Activated CD4-positive, alpha-beta T cell treated with anti-CD3 and anti-CD28 coated beads, Interleukin-2, amount 50 U/mL, for 1 hour (primary cell): Measurements from ENCODE around the gene SOAT2.
"Not testable (repeated sequence)": the region's sequence is repeated elsewhere in the genome, so short reads cannot be mapped to it uniquely, and the experiment has no call there.

Source experiments
- DNase-seq: peaks from one replicate; pipeline ENCODE4 v3.0.0-alpha.2; 2020

SOAT2 gene

GRCh38 chr12:53090105-53090504 is 13.2 kb upstream of the SOAT2 start:
- no peak for DNase-seq

- no peak for DNase-seq
Observed at GRCh38 chr12:53090554-53090953, 12.7 kb upstream of the SOAT2 start.

DNA sequence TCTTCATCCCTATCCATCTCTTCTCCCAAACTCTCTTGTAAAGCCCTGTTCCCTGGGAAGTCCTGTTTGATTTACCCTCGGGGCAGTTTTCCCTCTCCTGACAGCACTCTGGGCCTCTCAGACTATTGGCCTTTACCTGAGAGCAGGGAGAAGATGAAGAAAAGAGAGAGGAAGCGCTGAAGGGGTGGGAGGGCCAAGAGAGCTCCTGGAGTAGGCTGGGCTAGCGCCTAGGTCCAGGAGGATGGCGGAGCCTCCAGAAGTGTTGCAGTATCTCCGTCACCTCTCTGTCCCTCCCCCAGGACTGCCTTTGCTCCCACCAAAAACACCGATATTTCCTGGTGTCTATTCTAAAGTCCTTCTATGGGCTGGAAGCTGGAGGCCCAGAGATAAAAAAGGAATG is 11.5 kb upstream of the SOAT2 start:
- no peak for DNase-seq

- DNase-seq = no peak
Observed at GRCh38 chr12:53093777-53094393, 9.4 kb upstream of the SOAT2 start.

DNA sequence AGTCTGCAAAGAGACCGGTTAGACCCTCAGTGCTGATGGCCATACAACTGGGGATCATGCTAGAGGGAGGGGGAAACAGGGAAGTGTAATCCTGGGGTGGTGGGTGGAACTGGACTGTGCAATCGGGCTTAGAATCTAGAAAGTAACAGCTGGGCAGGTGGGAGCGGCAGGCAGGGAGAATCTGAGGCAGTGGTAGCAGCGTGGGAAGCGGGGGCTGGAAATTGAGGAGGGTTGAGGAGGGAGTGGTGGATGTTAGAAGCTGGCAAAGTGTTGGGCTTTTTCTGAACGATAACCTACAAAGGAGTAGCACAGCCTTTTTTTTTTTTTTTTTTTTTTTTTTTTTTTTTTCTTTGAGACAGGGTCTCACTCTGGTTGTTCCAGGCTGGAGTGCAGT is 8.9 kb upstream of the SOAT2 start:
- DNase-seq = no peak

DNA sequence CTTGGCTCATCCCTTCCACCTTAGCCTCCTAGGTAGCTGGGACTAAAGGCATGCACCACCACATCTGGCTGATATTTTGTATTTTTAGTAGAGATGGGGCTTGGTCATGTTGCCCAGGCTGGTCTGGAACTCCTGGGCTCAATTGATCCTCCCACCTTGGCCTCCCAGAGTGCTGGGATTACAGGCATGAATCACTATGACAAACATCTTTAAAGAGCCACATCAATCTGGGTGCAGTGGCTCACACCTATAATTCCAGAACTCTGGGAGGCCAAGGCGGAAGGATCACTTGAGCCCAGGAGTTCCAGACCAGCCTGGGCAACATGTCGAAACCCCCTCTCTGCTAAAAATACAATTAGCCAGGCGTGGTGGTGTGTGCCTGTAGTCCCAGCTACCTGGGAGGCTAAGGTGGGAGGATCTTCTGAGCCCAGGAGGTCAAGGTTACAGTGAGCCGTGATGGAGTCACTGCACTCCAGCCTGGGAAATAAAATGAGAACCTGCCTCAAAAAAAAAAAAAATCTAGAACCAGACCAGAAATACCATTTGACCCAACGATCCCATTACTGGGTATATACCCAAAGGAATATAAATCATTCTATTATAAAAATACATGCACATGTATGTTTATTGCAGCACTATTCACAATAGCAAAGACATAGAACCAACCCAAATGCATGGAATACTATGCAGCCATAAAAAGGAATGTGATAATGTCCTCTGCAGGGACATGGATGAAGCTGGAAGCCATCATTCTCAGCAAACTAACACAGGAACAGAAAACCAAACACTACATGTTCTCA is 8.3 kb upstream of the SOAT2 start:
- DNase-seq = not testable (repeated sequence)

DNA sequence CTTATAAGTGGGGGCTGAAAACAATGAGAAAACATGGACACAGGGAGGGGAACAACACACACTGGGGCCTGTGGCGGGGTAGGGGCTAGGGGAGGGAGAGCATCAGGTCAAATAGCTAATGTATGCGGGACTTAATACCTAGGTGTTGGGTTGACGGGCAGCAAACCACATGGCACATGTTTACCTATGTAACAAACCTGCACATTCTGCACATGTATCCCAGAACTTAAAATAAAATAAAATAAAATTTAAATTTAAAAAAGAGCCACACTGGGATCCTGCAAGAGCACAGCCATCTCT is 7.7 kb upstream of the SOAT2 start:
- not testable (repeated sequence) for DNase-seq

DNA sequence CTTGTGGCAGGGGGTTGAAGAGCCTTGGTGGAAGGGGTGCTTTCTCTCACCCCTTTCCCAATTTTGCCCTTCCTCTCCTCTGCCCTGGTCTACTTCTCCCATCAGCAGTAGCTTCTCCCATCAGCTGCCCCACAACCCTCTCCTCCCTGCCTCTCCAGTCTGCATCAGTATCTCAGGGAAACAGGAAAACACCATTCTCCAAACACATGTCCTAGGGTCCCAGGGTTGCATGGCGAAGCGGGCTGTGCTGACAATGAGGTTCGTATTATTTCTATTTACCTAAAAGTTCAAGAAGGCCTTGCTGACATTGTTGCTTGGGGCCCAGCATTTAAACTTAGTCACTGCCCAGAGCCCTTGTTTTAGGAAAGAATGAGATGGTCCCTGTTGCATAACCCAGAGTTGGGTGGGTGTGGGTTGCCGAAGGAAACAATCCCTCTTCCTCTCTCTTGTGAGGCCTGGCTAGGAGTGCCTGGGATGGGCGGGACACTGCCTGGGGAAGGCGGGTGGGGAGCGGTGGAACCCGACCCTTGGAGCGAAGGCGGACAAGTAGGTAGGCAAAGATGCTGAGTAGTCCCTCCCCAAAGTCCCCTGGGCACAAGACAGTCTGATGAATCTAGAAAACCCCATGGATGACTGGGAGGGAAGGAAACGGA is 7.1 kb upstream of the SOAT2 start:
- DNase-seq = no peak

DNA sequence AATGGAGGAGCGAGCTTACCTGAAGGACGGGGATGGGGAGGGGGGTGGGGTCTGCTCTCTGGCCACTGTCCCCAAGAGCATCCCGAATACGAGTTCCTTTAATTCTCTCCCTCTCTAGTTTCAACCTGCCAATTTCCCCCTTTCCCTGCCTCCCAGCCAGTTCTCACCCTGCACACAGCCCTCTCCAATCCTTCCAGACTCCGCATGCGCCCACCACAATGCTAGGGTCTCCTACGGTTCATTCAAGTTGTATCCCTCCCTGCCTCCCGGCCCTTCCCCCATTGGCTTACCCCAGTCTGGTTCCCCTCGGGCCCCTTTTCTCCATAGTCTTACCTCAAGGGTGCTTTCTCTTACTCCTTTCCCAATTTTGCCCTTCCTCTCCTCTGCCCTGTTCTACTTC is 6.5 kb upstream of the SOAT2 start:
- no peak for DNase-seq

- no peak for DNase-seq
Observed at GRCh38 chr12:53097207-53097563, 6.1 kb upstream of the SOAT2 start.

DNA sequence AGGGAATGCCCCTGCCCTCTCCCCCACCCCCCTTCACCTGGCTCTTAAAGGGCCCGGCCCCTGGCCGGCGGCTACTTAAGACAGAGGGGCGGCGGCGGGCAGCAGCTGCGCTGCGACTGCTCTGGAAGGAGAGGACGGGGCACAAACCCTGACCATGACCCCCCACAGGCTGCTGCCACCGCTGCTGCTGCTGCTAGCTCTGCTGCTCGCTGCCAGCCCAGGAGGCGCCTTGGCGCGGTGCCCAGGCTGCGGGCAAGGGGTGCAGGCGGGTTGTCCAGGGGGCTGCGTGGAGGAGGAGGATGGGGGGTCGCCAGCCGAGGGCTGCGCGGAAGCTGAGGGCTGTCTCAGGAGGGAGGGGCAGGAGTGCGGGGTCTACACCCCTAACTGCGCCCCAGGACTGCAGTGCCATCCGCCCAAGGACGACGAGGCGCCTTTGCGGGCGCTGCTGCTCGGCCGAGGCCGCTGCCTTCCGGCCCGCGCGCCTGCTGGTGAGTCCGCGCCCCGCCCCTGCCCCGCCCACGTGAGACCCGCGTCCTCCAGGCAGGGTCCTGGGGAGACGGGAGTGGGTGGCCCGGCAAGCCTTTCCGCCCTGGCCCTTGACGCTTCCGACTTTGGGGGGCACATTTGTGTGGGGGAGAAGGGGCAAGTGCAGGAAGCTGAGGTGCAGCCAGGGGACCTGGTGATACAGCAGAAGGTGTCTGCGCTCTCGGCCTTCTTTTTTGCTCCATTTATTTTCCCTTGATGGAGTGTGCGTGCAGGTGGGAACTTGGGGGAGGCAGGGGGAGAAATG is 5.5 kb upstream of the SOAT2 start, which contains the start of gene IGFBP6:
Gene IGFBP6, plus strand, starts transcription at position 104 of the 790 bp plus-strand sequence. Its CDS starts 51 bp downstream, at position 155.
- peak; percentile 41 for DNase-seq

GRCh38 chr12:53098354-53098981 is 4.8 kb upstream of the SOAT2 start:
- DNase-seq = no peak

DNA sequence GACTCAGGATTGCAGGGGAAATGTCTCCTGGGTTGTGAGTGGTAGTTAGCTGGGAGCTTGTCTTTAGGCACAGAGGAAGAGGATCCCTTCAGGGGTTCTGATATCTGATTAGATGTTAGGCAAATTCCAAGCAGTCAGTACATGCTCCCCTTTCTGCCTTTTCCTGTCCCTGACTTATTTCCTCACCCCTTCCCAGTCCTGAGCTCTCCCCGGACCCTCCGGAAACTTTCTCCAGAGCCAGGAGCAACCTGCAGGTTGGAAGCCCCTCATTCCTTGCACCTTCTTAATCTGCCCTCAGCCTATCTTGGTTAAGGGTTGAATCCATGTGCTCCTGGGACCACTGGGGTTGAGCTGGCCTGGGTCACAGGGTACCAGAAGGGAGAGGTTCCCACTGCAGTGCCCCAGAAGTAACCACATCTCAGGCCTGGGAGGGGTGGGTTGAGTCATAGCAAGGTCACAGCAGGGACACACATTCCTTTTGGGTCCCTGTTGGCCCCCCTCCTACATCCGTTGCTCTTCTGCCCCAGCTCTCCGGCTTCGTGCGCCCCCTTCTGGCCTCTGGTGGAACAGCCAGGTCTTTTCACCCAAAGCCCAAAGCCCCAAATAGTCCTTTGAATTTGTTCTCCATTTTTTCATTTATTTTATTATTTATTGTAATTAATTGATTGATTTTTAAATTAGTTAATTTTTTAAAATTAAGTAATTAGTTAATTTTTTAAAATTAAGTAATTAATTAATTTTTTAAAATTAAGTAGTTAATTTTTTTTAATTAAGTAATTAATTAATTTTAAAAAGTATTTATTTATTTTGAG is 4.0 kb upstream of the SOAT2 start:
- peak; percentile 89 for DNase-seq

DNA sequence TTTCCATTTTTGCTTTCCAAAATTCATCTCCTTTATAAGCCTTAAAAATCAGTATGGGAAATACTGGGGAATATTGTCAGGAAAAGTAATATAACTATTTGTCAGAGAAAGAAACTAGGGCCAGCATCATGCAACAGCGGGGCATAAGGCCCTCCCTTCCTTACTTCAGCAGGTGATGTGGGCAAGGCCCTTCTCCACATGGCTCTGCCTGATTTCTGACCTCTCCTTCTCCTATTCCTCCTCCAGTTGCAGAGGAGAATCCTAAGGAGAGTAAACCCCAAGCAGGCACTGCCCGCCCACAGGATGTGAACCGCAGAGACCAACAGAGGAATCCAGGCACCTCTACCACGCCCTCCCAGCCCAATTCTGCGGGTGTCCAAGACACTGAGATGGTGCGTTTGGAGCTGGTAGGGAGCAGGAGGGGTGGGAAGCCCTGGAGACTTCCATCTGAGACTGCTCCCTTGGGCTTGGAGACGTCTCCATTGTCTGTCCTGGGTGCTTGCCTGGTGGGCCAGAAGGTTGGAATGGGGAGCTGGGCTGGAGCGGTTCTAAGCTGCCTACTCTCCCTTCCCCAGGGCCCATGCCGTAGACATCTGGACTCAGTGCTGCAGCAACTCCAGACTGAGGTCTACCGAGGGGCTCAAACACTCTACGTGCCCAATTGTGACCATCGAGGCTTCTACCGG is 2.7 kb upstream of the SOAT2 start:
- no peak for DNase-seq

- no peak for DNase-seq
Observed at GRCh38 chr12:53101266-53101665, 2.0 kb upstream of the SOAT2 start.

GRCh38 chr12:53101931-53102781 is 1.1 kb upstream of the SOAT2 start:
- no peak for DNase-seq

DNA sequence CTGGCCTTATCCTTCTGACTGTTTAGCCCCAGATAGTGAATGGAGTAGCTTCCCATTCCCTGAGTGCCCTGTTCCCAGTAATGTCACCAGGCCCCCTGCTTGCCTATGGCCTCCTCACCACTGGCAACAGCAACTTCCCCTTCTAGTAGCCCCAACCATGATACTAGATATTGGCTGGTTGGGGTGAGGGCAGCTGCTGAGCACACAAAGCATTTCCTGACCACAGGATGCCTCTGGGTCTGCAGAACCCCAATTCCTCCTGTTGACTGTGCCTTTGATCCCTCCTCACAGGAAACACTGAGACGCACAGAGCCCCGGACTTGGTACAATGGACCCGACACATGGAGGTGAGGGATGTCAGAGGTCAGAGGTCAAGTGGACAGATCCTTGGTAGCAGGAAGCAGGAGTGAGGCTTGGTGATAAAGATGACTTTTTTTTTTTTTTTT is 597 bp downstream of the SOAT2 start:
- DNase-seq = no peak

- DNase-seq = no peak
Observed at GRCh38 chr12:53105256-53105655, 2.0 kb downstream of the SOAT2 start.

DNA sequence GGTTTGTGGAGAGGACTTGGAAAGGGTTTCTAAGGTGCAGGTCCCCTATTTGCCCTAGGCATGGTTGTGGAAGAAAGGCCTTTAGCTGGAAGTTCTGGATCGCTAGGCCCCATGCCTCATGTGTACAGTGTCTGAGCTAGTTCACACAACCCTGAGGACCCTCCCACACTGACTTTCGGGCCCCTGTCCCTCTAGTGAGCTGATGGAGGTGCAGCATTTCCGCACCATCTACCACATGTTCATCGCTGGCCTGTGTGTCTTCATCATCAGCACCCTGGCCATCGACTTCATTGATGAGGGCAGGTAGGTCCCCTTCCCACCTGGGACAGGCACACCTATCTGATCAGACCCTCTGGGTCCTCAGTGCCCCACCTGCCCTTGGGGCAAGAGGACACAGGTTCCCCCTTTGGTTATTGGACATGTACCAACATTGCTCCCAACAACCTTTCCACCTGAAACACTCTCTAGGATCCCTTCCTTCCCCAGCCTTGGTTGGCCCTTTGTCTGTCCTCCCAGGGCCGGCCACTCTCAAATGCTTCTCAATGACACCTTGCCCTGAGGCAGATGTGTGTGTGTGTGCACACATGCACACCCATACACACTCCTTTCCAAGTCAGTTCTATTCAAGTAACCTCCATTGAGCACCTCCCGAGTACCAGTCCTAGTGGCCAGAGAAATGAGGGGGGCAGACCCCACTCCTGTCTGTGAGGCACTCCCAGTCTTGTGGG is 2.6 kb downstream of the SOAT2 start:
- DNase-seq = no peak

DNA sequence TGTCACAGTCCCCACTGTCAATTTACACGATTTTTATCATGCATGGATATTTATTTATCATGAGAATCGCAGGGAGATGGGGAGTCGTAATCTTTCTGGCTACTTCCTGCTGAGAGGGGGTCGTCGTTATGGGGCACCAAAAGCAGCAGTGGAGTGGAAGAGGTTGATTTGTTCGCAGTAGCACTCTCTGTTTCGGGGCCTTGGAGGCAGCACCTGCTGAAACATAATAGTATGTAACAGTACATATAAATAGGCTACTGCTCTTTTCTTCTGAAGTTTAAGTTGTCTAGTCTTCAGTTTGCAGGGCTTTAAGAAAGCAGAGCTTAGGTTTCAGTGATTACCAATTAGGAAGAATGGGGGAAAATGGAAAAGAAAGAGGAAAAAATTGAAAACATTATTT is 3.8 kb downstream of the SOAT2 start:
- no peak for DNase-seq
